ENCODE results near the gene HECTD1. TPM values are rescaled to one million over a fixed set of nuclear protein-coding genes. Genes with fewer than 3 reads are reported as not detected.

HECTD1 gene
- total RNA-seq, 3 donors from 2014 or later (not counting 1 experiment from before 2014, with no cell fraction given): 162 to 202 (median 179) TPM

GRCh38 chr14:31167032-31167431 is 40.6 kb downstream of the HECTD1 start:
- Mint-ChIP-seq H3K4me1 (peaks cover 0 to 6% of the 10 kb centered on the region in 2 donors), H3K27me3 (ENCODE audit: low read depth in 2 of 2) (no peaks in the 10 kb centered on the region), H3K27ac (no peak overlapping the region), H3K36me3 (peaks cover 13% of the 10 kb centered on the region), H3K9me3 (no peaks in the 10 kb centered on the region), H3K4me3 (no peak overlapping the region)
- peaks cover 89% of the 10 kb centered on the region for H3K36me3 ChIP-seq (ENCODE audit: control insufficient read depth, insufficient read depth, low read length)
- no peaks in the 10 kb centered on the region for H3K4me1 ChIP-seq (ENCODE audit: control insufficient read depth, insufficient read depth, low read length)
- no peak overlapping the region for H3K27ac ChIP-seq (ENCODE audit: low read length)
- DNase-seq (no peak), ATAC-seq (no peak)
- intact Hi-C loops (cut with micrococcal nuclease): no loop called here
- H3K4me3 ChIP-seq (ENCODE audit: low read length): no peak overlapping the region
- H3K27me3 ChIP-seq (ENCODE audit: control insufficient read depth, insufficient read depth, low read length): no peaks in the 10 kb centered on the region
- TF ChIP-seq CTCF (IDR thresholded peaks at IDR 0.05): no peak
- no peaks in the 10 kb centered on the region for H3K9me3 ChIP-seq (ENCODE audit: control insufficient read depth, insufficient read depth, low read length)
- 98% methylated on average over 5 of the region's 5 CpGs for WGBS (ENCODE audit: insufficient coverage)

- no peak overlapping the region for H3K27ac ChIP-seq (ENCODE audit: low read length)
- H3K4me1 ChIP-seq (ENCODE audit: control insufficient read depth, insufficient read depth, low read length): no peaks in the 10 kb centered on the region
- H3K9me3 ChIP-seq (ENCODE audit: control insufficient read depth, insufficient read depth, low read length): no peaks in the 10 kb centered on the region
- Mint-ChIP-seq H3K9me3 (no peaks in the 10 kb centered on the region), H3K27ac (peak overlapping the region in 1 of 2 donors; percentile 46), H3K36me3 (peaks cover 13% of the 10 kb centered on the region), H3K4me3 (no peak overlapping the region), H3K4me1 (peaks cover 0 to 6% of the 10 kb centered on the region in 2 donors), H3K27me3 (ENCODE audit: low read depth in 2 of 2) (no peaks in the 10 kb centered on the region)
- no peak overlapping the region for H3K4me3 ChIP-seq (ENCODE audit: low read length)
- peaks cover 84% of the 10 kb centered on the region for H3K36me3 ChIP-seq (ENCODE audit: control insufficient read depth, insufficient read depth, low read length)
- H3K27me3 ChIP-seq (ENCODE audit: control insufficient read depth, insufficient read depth, low read length): no peaks in the 10 kb centered on the region
- 97% methylated on average over 3 of the region's 3 CpGs for WGBS (ENCODE audit: insufficient coverage)
- intact Hi-C loops (cut with micrococcal nuclease): no loop called here
- TF ChIP-seq CTCF (IDR thresholded peaks at IDR 0.05): no peak
- no peak for DNase-seq
- no peak for ATAC-seq
Observed at GRCh38 chr14:31166271-31166561, 41.4 kb downstream of the HECTD1 start.

GRCh38 chr14:31164115-31164514 is 43.5 kb downstream of the HECTD1 start:
- intact Hi-C loops (cut with micrococcal nuclease): no loop called here
- Histone ChIP-seq H3K36me3 (ENCODE audit: control insufficient read depth, insufficient read depth, low read length) (peaks cover 76% of the 10 kb centered on the region), H3K27me3 (ENCODE audit: control insufficient read depth, insufficient read depth, low read length) (no peaks in the 10 kb centered on the region), H3K9me3 (ENCODE audit: control insufficient read depth, insufficient read depth, low read length) (no peaks in the 10 kb centered on the region), H3K4me1 (ENCODE audit: control insufficient read depth, insufficient read depth, low read length) (no peaks in the 10 kb centered on the region), H3K4me3 (ENCODE audit: low read length) (no peak overlapping the region), H3K27ac (ENCODE audit: low read length) (no peak overlapping the region)
- H3K4me3 Mint-ChIP-seq: no peak overlapping the region
- no peaks in the 10 kb centered on the region for H3K9me3 Mint-ChIP-seq
- peaks cover 0 to 6% of the 10 kb centered on the region in 2 donors for H3K4me1 Mint-ChIP-seq
- ATAC-seq (no peak), DNase-seq (no peak)
- peak overlapping the region in 1 of 2 donors; percentile 21 for H3K27ac Mint-ChIP-seq
- 97% methylated on average over 4 of the region's 4 CpGs for WGBS (ENCODE audit: insufficient coverage)
- no peak for TF ChIP-seq CTCF (IDR thresholded peaks at IDR 0.05)
- peaks cover 13% of the 10 kb centered on the region for H3K36me3 Mint-ChIP-seq
- H3K27me3 Mint-ChIP-seq (ENCODE audit: low read depth in 2 of 2): no peaks in the 10 kb centered on the region

- Mint-ChIP-seq H3K9me3 (no peaks in the 10 kb centered on the region), H3K36me3 (peaks cover 8% of the 10 kb centered on the region), H3K4me1 (peaks cover 0 to 6% of the 10 kb centered on the region in 2 donors), H3K27ac (no peak overlapping the region), H3K4me3 (no peak overlapping the region), H3K27me3 (ENCODE audit: low read depth in 2 of 2) (no peaks in the 10 kb centered on the region)
- H3K36me3 ChIP-seq (ENCODE audit: control insufficient read depth, insufficient read depth, low read length): peaks cover 73% of the 10 kb centered on the region
- no peaks in the 10 kb centered on the region for H3K4me1 ChIP-seq (ENCODE audit: control insufficient read depth, insufficient read depth, low read length)
- H3K27ac ChIP-seq (ENCODE audit: low read length): no peak overlapping the region
- no peak overlapping the region for H3K4me3 ChIP-seq (ENCODE audit: low read length)
- no peaks in the 10 kb centered on the region for H3K9me3 ChIP-seq (ENCODE audit: control insufficient read depth, insufficient read depth, low read length)
- no peak for TF ChIP-seq CTCF (IDR thresholded peaks at IDR 0.05)
- no peaks in the 10 kb centered on the region for H3K27me3 ChIP-seq (ENCODE audit: control insufficient read depth, insufficient read depth, low read length)
- ATAC-seq: no peak
- 89% methylated on average over 16 of the region's 16 CpGs for WGBS (ENCODE audit: insufficient coverage)
- DNase-seq: no peak
- intact Hi-C loops (cut with micrococcal nuclease): no loop called here
Observed at GRCh38 chr14:31162910-31163649, 44.5 kb downstream of the HECTD1 start.
